Body of pancreas (tissue), 4 donors: ENCODE data around the gene POLR3G. TPM values are rescaled to one million over a fixed set of nuclear protein-coding genes. Genes with fewer than 3 reads are reported as not detected.

ENCODE experiments used
- ATAC-seq: fragments of 150-250 bp; one replicate; pipeline ENCODE4 v1.9.1; 2016
- DNase-seq, 4 donors: peaks; one replicate each; pipeline ENCODE4 v3.0.0-alpha.2; 2019
- H3K27ac ChIP-seq, 4 donors: fragments of 200-600 bp; sonication (generic); 1 replicate in 3 of 4; 2 replicates in 1 of 4; pipeline versions ENCODE4 v1.5.1 to v1.6.1; 2016 to 2019; ENCODE audit warnings: mild to moderate bottlenecking in 1 of 4, mixed read lengths in 1 of 4, moderate library complexity in 1 of 4
- H3K27me3 ChIP-seq, 2 donors: fragments of 200-600 bp; sonication (generic); one replicate each; pipeline ENCODE4 v1.6.0; 2016; ENCODE audit warnings: mild to moderate bottlenecking in 1 of 2
- H3K36me3 ChIP-seq, 2 donors: fragments of 200-600 bp; sonication (generic); replicated peaks in 1 of 2; 2 replicates each; pipeline ENCODE4 v1.5.1; 2016; ENCODE audit warnings: low read depth in 2 of 2; ENCODE audit not compliant: insufficient read depth in 1 of 2
- H3K4me1 ChIP-seq: fragments of 200-600 bp; sonication (generic); one replicate; pipeline ENCODE4 v1.6.0; 2016
- H3K4me3 ChIP-seq, 2 donors: fragments of 200-600 bp; sonication (generic); 1 replicate in 1 of 2; 2 replicates in 1 of 2; pipeline ENCODE4 v1.5.1; 2016 to 2019
- H3K9me3 ChIP-seq, 3 donors: fragments of 200-600 bp; sonication (generic); 1 replicate in 2 of 3; 2 replicates in 1 of 3; pipeline ENCODE4 v1.5.1; 2016
- POLR2A ChIP-seq, 3 donors: fragments of 450-650 bp; IDR thresholded peaks; one replicate each; pipeline ENCODE4 v1.6.1; 2016; ENCODE audit warnings: antibody characterized with exemption in 3 of 3, mild to moderate bottlenecking in 2 of 3
- WGBS, 2 donors: methylation state at CpG; one replicate each; pipeline ENCODE4 v1.1.5; 2017; 5-methylcytosine and 5-hydroxymethylcytosine counted together
- intact Hi-C: fragments of 100-400 bp; cut with DNase I; formaldehyde crosslinking; loops from one replicate; pipeline ENCODE4 v1.15.1; 2023
- total RNA-seq, 2 donors: library from RNA; depleted of rRNA; stranded (reverse); fragments of >200 nt; gene quantifications; one replicate each; pipeline ENCODE4 v1.1.0, GENCODE V29; 2016
- TF ChIP-seq, protein P1 (sequence below), 7 experiments: fragments of 450-650 bp in 4 of 7; fragments of 200-600 bp in 3 of 7; sonication (generic) in 3 of 7; IDR thresholded peaks; one replicate each; pipeline ENCODE4 v1.5.1; 2016 to 2019; ENCODE audit warnings: antibody characterized with exemption in 7 of 7

POLR3G gene
- total RNA-seq, 2 donors from 2014 or later = 1.6 TPM; not detected in 1

DNA sequence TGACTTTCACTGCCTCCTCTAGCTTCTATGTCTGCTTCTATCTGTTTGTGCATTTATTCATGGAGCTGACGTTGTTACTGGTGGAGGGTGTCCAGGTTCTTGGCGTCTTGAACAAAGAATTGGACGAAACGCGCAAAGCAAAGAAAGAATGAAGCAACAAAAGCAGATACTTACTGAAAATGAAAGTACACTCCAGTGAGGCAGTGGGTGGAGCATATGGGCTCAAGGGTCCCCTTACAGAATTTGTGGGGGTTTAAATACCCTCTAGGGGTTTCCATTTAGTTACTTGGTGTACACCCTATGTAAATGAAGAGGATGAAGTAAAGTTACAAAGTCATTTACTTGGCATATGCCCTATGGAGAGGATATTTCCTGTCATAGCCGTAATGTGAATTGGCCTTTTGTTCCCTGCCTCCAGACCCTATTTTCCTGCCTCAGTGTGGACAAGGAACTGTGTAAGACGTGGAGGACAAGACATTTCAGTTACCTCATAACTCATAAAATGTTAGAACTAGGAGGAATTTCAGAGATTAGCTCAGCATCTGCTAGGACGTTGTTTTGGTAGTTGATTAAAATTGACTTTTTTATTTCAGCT lies 3.1 kb downstream of the POLR3G start:
- H3K27ac ChIP-seq = no peak overlapping the region
- intact Hi-C loops = no loop called here
- ATAC-seq (no peak), DNase-seq (no peak)
- H3K9me3 ChIP-seq = no peaks in the 10 kb centered on the region
- H3K4me1 ChIP-seq = peaks cover 9% of the 10 kb centered on the region
- no peak overlapping the region for H3K4me3 ChIP-seq
- no peaks in the 10 kb centered on the region for H3K36me3 ChIP-seq
- 84% methylated on average over 8 of the region's 8 CpGs for WGBS, 2 donors
- no peaks in the 10 kb centered on the region for H3K27me3 ChIP-seq
- TF ChIP-seq, protein P1, sequence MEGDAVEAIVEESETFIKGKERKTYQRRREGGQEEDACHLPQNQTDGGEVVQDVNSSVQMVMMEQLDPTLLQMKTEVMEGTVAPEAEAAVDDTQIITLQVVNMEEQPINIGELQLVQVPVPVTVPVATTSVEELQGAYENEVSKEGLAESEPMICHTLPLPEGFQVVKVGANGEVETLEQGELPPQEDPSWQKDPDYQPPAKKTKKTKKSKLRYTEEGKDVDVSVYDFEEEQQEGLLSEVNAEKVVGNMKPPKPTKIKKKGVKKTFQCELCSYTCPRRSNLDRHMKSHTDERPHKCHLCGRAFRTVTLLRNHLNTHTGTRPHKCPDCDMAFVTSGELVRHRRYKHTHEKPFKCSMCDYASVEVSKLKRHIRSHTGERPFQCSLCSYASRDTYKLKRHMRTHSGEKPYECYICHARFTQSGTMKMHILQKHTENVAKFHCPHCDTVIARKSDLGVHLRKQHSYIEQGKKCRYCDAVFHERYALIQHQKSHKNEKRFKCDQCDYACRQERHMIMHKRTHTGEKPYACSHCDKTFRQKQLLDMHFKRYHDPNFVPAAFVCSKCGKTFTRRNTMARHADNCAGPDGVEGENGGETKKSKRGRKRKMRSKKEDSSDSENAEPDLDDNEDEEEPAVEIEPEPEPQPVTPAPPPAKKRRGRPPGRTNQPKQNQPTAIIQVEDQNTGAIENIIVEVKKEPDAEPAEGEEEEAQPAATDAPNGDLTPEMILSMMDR (IDR thresholded peaks at IDR 0.05) = no peak
- no peak for TF ChIP-seq POLR2A (IDR thresholded peaks at IDR 0.05)

DNA sequence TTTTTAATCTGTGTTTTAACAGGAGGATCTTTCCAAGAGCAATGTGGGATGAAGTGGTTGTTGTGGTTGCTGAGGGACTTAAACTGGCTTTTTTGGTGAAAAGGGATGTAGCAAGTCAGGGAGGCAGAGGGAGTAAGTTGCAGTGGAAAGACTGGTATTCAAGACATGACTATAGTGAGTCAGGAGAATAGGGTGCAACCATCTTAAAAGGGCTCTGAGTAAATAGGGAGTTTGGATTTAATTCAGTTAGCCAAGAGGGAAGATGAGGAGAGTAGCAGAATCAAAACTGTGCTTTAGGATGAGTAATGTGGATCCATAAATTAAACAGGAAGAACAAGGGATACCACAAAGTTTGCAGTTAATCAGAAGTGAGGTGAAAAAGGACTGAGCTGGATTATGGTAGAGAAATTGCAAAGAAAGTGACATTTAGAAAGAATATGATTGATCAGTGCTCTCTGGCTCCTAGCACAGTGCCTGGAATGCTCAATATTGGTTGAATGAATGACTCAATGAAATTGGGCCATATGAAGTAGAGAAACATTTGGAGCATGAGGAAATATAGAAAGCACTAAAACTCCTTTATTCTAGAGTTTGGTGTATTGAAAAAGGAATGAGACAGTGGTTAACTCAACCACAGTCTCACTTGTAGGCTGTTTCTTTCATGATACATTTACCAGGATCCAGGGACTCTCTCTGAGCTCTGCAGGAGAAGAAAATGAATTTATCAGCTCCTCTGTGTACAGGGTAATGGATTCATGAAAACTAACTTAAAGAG lies 5.1 kb downstream of the POLR3G start:
- Histone ChIP-seq H3K4me3 (no peak overlapping the region), H3K27ac (no peak overlapping the region), H3K9me3 (no peaks in the 10 kb centered on the region), H3K36me3 (no peaks in the 10 kb centered on the region), H3K27me3 (no peaks in the 10 kb centered on the region), H3K4me1 (peaks cover 4% of the 10 kb centered on the region)
- DNase-seq (no peak), ATAC-seq (no peak)
- intact Hi-C loops = no loop called here
- TF ChIP-seq, protein P1 (IDR thresholded peaks at IDR 0.05) = no peak
- TF ChIP-seq POLR2A (IDR thresholded peaks at IDR 0.05) = no peak

DNA sequence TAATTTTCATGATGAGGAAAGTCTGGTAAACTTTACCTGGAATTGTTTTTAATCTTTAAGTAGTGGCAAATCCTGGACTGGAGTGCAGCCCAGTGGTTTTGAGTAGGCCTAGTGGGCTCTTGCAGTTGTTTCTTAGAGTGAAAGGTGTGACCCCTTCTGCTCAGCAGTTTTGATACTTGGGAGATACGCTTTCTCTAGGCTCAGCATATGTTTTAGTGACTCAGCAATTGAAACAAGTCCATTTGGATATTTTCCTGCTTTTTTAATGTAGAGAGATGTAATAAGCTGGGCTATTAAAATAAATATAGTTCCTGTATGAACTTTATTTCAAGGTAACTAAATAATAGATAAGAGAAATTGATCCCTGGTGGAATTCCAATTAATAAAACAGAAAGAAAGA lies 6.0 kb downstream of the POLR3G start:
- H3K4me3 ChIP-seq = no peak overlapping the region
- WGBS, 2 donors = 56 to 62% methylated on average over 1 of the region's 1 CpG
- TF ChIP-seq, protein P1 (IDR thresholded peaks at IDR 0.05) = no peak
- no peak for TF ChIP-seq POLR2A (IDR thresholded peaks at IDR 0.05)

DNA sequence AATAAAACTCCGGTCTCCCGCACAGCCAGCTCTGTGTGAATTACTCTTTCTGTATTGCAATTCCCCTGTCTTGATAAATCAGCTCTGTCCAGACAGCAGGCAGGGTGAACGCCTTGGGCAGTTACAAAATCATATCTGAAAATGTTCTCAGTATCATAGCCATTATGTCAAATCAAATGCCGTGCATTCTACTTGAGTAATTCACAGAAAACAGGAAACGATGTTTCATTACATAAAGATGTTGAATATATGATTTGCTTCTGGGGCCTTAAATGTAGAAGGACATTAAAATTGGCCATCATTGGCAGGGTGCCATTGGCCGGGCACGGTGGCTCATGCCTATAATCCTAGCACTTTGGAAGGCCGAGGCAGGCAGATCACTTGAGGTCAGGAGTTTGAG lies 8.5 kb downstream of the POLR3G start:
- no peaks in the 10 kb centered on the region for H3K9me3 ChIP-seq
- intact Hi-C loops = no loop called here
- H3K27ac ChIP-seq = no peak overlapping the region
- no peak for TF ChIP-seq POLR2A (IDR thresholded peaks at IDR 0.05)
- TF ChIP-seq, protein P1 (IDR thresholded peaks at IDR 0.05) = no peak
- no peaks in the 10 kb centered on the region for H3K27me3 ChIP-seq
- no peak overlapping the region for H3K4me3 ChIP-seq
- no peaks in the 10 kb centered on the region for H3K36me3 ChIP-seq
- ATAC-seq (no peak), DNase-seq (no peak)
- 86 to 90% methylated on average over 8 of the region's 8 CpGs for WGBS, 2 donors
- no peaks in the 10 kb centered on the region for H3K4me1 ChIP-seq

More for the DNA sequence above, 6.0 kb downstream of the POLR3G start:
- intact Hi-C loops = no loop called here
- Histone ChIP-seq H3K27me3 (no peaks in the 10 kb centered on the region), H3K4me1 (no peaks in the 10 kb centered on the region), H3K27ac (no peak overlapping the region), H3K9me3 (no peaks in the 10 kb centered on the region), H3K36me3 (no peaks in the 10 kb centered on the region)
- DNase-seq (no peak), ATAC-seq (no peak)

DNA sequence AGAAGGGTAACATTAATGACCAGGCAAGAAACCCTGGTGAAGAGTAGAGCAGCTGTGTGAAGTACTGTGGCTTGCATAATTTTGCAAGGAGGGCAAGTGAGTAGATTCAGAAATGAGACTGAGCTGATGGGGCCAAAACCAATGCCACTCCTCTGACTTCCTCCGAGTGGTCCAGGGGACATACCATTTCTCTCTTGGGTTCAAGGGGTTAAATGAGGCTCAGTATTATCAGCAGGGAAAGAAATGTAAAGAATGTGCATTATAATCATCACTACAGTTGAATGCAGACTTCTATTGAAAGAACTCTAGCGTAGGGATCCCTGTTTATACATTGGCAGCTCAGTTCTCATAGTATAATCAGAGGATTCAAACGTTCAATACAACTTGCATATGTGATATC lies 9.9 kb downstream of the POLR3G start:
- WGBS, 2 donors = 55 to 66% methylated on average over 3 of the region's 3 CpGs
- no peaks in the 10 kb centered on the region for H3K36me3 ChIP-seq
- H3K4me3 ChIP-seq = no peak overlapping the region
- no peaks in the 10 kb centered on the region for H3K4me1 ChIP-seq
- no peak overlapping the region for H3K27ac ChIP-seq
- TF ChIP-seq POLR2A (IDR thresholded peaks at IDR 0.05) = no peak
- TF ChIP-seq, protein P1 (IDR thresholded peaks at IDR 0.05) = no peak
- intact Hi-C loops = no loop called here
- no peaks in the 10 kb centered on the region for H3K27me3 ChIP-seq
- no peaks in the 10 kb centered on the region for H3K9me3 ChIP-seq
- ATAC-seq (no peak), DNase-seq (no peak)
